Glutamatergic neuron (in vitro differentiated cells): ENCODE data around the gene ADRM1. TPM values are rescaled to one million over a fixed set of nuclear protein-coding genes. Genes with fewer than 3 reads are reported as not detected.

Experiments
- DNase-seq: peaks from one replicate; pipeline ENCODE4 v3.0.0; 2022
- H3K27ac Mint-ChIP-seq: one replicate; pipeline ENCODE4 v1.8.0; 2020; ENCODE audit warnings: mild to moderate bottlenecking, mixed read lengths, inconsistent platforms; ENCODE audit not compliant: unreplicated experiment
- H3K27me3 Mint-ChIP-seq: one replicate; pipeline ENCODE4 v1.8.0; 2020; ENCODE audit warnings: mild to moderate bottlenecking, moderate library complexity, mixed read lengths, inconsistent platforms; ENCODE audit not compliant: unreplicated experiment
- H3K36me3 Mint-ChIP-seq: one replicate; pipeline ENCODE4 v1.8.0; 2020; ENCODE audit warnings: mild to moderate bottlenecking, mixed read lengths, inconsistent platforms; ENCODE audit not compliant: unreplicated experiment
- H3K4me1 Mint-ChIP-seq: one replicate; pipeline ENCODE4 v1.8.0; 2020; ENCODE audit warnings: mild to moderate bottlenecking, low read depth, mixed read lengths, inconsistent platforms; ENCODE audit not compliant: unreplicated experiment
- H3K4me3 Mint-ChIP-seq: one replicate; pipeline ENCODE4 v1.8.0; 2020; ENCODE audit warnings: mild to moderate bottlenecking, mixed read lengths, inconsistent platforms; ENCODE audit not compliant: unreplicated experiment
- H3K9me3 Mint-ChIP-seq: one replicate; pipeline ENCODE4 v1.8.0; 2020; ENCODE audit warnings: mild to moderate bottlenecking, moderate library complexity, mixed read lengths, inconsistent platforms; ENCODE audit not compliant: unreplicated experiment
- total RNA-seq: library from RNA; stranded (reverse); fragmentation: NEBNext Ultra II Directional; extraction: Animal tissue kit (Norgen Biotek cat#: 25700); gene quantifications from one replicate; pipeline ENCODE4 v1.2.1, GENCODE V29; 2021; ENCODE audit not compliant: unreplicated experiment
- TF ChIP-seq, protein P1 (sequence below): fragments of 200-600 bp; sonication (generic); IDR thresholded peaks from one replicate; pipeline ENCODE4 v1.5.0; 2021; ENCODE audit not compliant: partially characterized antibody, unreplicated experiment

Gene ADRM1
- total RNA-seq, 1 donor from 2014 or later: 74.8 TPM

DNA sequence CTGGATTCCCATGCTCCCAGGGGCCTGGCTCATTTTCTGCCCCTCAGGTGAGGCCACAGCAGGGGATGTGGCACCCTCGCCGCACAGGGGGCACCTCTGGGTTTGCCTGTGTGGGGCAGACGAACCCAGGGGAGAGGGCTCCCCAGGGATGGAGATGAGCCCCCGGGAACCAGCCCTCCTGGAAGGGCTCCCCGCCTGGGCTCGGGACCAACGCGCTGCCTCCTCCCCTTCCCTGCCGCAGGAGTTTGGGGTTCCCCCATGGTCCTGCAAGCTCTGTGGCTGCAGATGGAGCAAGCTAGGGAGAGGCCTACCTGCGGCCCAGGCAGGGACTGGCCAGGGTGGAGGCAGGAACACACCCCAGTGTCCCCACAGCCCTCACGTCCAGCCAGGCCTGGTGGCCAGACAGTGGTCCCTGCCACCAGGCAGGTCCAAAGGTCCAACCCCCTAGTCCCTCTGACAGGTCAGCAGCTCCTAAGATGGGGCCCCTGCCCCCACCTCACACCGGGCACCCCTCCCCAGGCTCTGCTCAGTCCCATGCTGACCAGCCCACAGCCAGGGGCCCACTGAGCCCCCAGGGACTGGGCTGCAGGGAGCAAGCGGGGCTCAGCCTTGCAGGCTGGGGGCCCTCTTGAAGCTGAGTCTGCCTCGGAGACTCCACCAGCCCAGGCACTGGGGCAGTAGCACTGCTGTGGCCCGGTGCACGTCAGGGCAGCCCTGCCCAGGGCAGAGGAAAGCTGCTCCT, 50.7 kb downstream of the ADRM1 start:
- peaks cover 4% of the 10 kb centered on the region for H3K4me1 Mint-ChIP-seq

DNA sequence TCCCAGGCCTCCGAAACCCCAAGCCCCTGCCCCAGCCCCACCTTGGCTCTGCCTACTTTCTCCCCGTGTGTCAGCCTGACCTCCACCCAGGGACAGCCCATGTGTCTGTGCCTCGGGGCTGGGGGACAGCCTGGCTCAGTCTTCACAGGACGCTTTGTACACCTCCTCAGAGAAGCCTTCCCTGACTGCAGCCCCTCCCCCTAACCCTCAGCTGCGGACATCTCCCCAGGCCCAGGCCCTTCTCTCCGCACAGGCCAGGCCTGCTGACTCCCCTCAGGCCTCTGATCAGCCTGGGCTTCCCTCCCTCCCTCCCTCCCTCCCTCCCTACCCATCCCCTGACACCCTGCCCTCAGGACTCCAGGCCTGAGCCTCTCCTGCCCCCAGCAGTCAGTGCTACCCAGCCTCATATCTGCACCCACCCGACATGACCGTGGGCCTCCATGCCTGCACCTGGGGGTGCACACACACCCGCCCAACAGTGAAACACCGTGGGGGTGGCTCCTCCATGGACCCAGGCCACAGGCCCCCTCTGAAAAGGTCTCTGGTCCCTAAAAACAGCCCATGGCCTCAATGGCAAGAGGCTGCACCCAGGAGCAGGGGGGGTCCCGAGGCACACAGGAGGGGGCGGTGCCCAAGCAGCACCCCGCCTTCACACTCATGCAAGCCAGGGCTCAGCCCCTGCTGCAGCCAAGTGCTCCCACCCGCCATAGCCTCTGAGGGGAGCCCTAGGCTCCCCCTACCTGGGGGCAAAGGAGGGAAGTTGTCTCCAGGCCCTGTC, 51.4 kb downstream of the ADRM1 start:
- peak overlapping the region; percentile 68 for H3K27ac Mint-ChIP-seq
- peaks cover 12% of the 10 kb centered on the region for H3K27me3 Mint-ChIP-seq
- no peak overlapping the region for H3K4me3 Mint-ChIP-seq
- H3K4me1 Mint-ChIP-seq: peaks cover 8% of the 10 kb centered on the region
- H3K36me3 Mint-ChIP-seq: peaks cover 3% of the 10 kb centered on the region
- DNase-seq: peak; percentile 72
- TF ChIP-seq, protein P1, sequence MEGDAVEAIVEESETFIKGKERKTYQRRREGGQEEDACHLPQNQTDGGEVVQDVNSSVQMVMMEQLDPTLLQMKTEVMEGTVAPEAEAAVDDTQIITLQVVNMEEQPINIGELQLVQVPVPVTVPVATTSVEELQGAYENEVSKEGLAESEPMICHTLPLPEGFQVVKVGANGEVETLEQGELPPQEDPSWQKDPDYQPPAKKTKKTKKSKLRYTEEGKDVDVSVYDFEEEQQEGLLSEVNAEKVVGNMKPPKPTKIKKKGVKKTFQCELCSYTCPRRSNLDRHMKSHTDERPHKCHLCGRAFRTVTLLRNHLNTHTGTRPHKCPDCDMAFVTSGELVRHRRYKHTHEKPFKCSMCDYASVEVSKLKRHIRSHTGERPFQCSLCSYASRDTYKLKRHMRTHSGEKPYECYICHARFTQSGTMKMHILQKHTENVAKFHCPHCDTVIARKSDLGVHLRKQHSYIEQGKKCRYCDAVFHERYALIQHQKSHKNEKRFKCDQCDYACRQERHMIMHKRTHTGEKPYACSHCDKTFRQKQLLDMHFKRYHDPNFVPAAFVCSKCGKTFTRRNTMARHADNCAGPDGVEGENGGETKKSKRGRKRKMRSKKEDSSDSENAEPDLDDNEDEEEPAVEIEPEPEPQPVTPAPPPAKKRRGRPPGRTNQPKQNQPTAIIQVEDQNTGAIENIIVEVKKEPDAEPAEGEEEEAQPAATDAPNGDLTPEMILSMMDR: no peak
- H3K9me3 Mint-ChIP-seq: peaks cover 8% of the 10 kb centered on the region

More for the DNA sequence above, 50.7 kb downstream of the ADRM1 start:
- peaks cover 14% of the 10 kb centered on the region for H3K27me3 Mint-ChIP-seq
- peaks cover 11% of the 10 kb centered on the region for H3K9me3 Mint-ChIP-seq
- H3K4me3 Mint-ChIP-seq: no peak overlapping the region
- H3K27ac Mint-ChIP-seq: no peak overlapping the region
- peaks cover 9% of the 10 kb centered on the region for H3K36me3 Mint-ChIP-seq
- TF ChIP-seq, protein P1: no peak
- DNase-seq: peak; percentile 14

DNA sequence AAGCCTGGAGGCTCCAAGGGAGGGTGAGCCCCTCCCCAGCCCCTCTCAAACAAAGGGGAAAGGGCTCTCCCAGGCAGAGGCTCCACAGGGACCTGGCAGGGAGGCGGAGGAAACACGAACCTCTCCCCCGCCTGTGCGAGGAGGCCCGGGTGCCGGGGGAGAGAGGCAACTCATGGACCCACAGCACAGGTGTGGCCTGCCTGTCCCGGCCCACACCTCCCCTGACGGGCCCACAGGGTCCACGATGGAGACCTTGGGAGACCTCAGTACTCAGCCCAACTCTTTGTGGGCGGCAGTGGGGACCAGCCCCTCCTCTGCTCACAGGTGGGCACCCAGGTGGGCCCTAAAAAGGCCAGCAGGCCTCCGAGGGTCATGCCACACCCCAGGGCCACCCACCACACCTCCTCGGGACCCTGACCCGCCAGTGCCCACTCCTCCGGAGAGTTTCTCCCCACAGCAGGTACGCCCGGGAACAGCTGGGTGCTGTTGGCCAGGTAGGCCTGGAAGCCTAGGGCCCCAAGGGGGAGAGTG, 52.1 kb downstream of the ADRM1 start:
- TF ChIP-seq, protein P1: no peak
- H3K27ac Mint-ChIP-seq: peak overlapping the region; percentile 98
- no peaks in the 10 kb centered on the region for H3K36me3 Mint-ChIP-seq
- H3K4me3 Mint-ChIP-seq: no peak overlapping the region
- peaks cover 8% of the 10 kb centered on the region for H3K4me1 Mint-ChIP-seq
- H3K27me3 Mint-ChIP-seq: peaks cover 10% of the 10 kb centered on the region
- peaks cover 8% of the 10 kb centered on the region for H3K9me3 Mint-ChIP-seq
- peak; percentile 38 for DNase-seq

DNA sequence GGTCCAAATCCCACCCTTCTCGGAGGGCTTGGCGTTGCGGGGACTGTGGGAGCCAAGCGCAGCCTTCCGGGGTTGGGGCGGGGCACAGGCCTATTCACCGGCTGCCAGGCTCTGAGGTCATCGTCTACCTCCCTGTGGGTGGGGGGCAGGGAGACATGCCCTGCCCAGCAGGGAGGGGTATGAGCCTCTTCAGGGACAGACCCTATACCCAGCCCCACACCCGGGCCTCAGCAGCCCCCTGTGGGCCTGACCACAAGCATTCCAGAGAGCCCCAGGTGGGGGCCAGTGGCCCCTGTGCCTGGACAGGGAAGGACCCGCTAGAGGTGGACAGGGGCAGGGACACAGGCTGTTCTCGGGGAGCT, 52.7 kb downstream of the ADRM1 start:
- H3K27ac Mint-ChIP-seq: peak overlapping the region; percentile 98
- TF ChIP-seq, protein P1: no peak
- peaks cover 8% of the 10 kb centered on the region for H3K9me3 Mint-ChIP-seq
- DNase-seq: peak; percentile 71
- H3K36me3 Mint-ChIP-seq: no peaks in the 10 kb centered on the region
- peaks cover 8% of the 10 kb centered on the region for H3K4me1 Mint-ChIP-seq
- H3K4me3 Mint-ChIP-seq: peak overlapping the region; percentile 57
- H3K27me3 Mint-ChIP-seq: peaks cover 10% of the 10 kb centered on the region
